HG02798 (cell line): ENCODE data around the gene CACNA1H.

Experiments
- ATAC-seq: cut with Tn5 transposase; IDR thresholded peaks from one replicate; pipeline ENCODE4 v1.9.1; 2021; ENCODE audit warnings: mild to moderate bottlenecking; ENCODE audit not compliant: unreplicated experiment, poor library complexity

The CACNA1H gene

DNA sequence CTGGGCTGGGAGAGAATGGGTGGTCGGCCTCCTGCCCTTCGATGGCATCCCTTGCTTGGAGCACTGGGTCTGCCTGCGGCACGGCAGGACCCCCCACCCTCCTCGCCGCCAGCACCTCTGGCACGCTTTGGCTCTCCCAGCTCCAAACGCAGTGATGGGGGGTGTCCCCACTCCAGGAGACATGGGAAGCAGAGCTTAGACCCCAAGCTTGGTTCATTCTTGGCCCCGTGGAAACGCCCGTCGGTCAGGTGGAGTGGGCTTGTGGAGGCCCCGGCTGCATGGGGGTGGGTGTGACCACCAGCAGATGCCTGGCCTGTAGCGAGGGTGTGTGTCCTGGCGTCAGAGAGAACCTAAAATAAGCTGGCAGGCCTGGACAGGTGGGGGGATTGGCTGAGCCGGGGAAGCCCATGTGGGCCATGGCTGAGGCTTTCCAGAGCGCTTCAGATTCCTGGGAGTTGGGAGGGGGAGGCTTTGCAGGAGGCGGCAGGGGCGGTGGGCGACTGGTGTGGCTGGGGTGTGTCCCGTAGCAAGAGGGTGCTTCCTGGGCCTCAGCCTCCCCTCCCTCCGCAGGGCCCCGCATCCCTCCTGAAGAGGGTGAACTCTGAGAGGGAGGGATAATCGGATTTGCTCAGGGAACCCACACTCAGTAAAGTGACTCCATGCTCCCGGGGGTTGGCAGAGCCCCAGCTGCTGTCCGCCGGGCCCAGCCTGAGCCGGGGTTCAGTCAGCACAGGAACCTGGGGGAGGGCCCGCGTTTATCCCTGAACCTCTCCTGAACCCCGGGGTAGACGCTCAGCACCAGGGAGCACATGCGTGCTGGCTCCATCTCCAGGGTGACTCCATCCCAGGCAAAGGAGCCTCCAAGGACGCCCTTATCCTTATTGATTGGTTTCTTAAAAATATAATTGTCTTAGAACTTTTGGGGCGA is 3.4 kb downstream of the CACNA1H start:
- no peak for ATAC-seq

DNA sequence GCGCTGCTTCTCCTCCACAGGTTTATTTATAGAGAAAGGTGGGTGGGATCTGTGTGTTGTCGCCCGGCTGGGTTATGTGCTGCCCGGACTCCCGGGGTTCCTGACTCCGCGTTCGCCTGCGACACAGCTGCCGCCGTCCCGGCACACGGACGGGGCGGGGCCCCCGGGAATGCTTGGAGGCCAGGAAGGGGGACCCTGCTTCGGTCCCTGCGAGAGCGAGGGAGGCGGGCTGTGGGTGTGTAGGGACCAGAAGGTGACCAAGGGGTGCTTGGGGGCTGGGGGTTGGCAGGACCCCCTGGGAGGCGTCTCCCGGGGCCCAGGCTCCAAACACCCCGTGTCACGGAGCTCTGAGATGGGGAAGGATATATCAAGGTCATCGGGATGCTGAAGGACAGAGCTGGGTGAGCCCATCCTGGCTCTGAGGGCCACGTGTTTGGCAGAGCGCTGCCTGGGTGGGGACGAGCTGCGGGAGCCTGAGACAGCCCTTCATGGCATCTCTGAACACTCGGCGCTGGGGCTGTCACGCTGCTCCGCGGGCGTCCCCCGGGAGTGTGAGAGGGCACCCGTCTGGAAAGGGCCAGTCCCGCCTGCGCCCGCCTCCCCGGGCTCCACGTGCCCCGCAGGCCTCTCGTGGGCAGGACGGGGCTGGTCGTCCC is 4.2 kb downstream of the CACNA1H start:
- no peak for ATAC-seq

DNA sequence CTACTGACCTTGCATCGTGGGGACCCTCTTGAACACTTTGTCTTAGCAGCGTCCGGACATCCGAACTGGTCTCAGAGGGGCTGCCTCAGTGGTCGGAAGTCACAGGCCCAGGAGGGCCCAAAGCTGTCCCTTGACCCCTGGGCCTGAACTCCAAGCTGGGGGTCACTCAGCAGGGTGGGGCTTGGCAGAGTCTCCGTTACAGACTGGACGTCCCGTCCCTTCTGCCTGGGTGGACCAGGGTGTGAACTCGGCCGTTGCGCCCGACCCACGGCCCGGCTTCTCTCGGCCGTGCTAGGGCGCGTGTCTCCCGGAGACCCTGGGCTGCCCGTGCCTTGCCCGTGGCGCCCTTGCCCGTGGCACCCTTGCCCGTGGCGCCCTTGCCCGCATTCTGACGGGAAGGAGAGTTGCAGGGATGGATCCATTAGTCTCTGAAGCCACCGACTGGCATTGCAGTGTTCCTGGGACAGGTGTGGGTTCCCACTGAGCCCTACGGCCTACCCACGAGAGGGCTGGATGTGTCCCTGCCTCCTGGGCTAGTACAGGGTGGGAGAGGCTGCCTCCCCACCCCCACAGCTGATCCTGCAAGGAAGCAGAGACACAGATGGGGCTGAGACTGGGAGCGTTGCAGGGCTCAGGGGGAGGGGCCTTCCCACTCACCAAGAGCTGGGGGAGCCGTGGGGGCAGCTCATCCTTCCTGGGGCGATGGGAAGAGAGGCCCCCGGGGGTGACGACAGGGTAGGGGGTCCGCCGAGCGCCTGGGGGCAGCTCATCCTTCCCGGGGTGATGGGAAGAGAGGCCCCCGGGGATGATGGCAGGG is 4.9 kb downstream of the CACNA1H start:
- ATAC-seq = no peak

DNA sequence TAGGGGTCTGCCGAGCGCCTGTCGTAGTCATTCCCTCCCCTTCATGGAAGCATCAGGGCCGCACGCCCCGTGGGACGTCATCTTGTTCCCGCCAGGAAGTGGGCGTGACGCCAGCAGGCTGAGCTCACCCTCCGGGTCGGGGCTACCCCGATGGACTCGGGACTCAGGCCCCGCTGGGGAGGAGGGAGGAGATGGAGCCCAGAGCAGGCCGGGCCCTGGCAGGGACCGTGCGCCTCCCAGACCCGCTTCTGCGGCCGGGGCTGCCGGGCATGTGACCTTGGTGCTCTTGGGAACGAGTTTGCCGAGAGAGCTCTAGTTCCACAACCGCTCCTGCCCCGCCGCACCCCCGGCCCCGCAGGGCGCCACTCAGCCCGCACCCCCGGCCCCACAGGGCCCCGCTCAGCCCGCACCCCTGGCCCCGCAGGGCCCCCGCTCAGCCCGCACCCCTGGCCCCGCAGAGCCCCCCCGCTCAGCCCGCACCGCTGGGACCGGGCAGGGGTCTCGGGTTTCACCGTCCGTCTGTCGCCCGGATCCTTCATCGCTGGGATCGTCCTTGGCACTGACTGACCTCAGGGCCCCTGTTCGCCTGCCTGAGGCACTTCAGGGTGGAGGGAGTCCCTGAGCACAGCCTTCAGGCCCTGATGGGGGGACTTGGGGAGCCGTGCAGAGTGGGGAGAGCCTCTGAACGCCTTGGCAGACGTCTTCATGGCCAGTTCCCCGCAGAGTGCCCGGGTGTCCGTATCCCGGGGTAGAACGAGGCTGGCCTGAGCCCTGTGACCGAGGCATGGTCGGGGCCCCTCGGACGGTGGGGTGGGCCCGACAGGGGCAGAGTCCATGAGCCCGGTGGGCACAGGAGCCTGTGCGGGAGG is 5.8 kb downstream of the CACNA1H start:
- no peak for ATAC-seq

DNA sequence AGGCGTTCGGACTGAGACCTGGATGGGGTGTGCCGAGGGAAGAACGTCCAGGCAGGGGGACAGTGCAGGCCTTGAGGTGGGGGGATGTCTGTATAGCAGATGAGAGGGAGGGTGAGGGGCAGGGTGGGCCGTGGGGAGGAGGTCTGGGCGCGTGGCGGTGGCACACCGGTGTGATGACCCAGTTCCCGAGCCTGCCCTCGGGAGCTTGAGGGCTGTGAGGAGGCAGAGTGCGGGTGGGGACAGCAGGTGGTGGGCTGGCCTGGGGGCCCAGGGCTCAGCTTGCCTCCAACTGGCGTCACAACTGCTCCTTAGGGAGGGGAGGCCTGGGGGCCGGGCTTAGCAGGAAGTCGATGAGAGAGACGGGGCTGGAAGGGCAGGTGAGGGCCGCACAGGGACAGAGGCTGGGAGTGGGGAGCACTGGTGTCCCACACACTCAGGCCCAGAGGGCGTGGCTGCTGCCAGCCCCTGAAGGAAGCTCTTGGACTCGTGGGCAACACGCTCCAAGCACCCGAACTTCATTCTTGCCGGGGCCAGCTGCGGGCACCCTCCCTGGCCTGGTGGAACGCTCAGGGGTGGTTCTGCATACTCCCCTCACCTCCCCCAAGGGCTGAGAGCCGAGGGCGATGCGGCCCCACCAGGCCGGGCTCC is 6.5 kb downstream of the CACNA1H start:
- ATAC-seq = no peak

DNA sequence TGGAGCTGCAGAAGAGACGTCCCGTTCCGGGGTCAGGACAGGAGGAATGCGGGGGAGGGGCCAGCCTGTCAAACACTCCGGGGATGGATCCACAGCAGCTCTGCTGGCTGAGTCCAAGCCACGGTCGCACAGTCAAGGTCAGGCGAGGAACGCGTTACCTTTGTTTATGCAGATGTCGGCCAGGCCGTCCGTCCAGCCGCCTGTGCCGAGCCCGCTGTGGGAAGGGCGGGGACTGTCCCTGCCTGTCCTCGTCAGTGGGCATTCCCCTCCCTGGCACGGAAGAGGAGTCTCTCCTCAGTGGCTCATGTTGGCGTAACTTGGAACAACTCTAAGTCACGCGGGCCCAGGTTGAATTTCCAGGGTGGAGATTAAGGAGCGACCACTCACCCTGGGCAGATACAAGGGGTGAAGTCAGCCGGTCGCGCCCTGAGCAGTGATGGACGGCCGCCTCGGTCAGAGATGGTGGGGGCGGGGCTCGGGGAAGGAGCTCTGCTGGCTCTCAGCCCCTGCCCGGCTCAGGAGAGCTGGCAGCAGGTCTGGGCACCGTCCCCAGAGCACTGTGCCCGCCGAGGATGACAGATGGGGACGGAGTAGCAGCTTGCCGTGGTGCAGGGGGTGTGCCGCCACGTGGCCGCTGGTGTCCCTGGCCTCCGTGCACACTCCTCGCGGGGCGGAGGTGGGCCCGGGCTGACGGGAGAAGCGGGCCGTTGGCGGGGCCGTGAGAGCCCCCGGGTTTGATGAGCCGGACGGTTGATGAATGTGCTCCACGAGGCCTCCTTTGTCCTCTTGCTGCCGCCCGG is 7.3 kb downstream of the CACNA1H start:
- no peak for ATAC-seq

DNA sequence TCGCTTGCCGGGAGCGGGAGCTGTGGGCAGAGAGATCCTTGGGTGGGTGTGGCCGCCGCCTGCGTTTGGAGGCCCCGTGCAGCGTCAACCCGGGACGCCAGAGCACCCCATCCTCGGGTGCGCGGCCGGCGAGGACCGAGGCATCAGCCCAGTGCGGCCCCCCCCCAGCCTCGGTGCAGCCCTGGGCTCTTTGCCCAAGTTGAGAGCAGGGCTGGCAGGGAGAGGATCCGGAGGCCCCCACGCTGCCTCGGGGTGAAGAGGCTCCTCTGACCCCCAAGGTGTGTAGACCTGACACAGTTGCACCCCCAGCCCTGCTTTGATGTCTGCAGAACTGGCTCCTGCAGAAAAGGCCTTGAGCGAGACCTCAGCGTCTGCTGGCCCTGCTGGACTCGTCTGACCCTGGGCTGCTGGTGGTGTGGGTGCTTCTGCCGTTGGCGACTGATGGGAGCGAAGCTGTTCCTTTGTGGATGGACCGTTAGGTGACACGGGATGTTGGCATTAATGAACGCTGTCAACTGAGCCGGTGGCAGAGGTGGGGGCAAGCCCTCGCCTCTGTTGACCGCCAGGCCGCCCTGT is 8.0 kb downstream of the CACNA1H start:
- no peak for ATAC-seq

DNA sequence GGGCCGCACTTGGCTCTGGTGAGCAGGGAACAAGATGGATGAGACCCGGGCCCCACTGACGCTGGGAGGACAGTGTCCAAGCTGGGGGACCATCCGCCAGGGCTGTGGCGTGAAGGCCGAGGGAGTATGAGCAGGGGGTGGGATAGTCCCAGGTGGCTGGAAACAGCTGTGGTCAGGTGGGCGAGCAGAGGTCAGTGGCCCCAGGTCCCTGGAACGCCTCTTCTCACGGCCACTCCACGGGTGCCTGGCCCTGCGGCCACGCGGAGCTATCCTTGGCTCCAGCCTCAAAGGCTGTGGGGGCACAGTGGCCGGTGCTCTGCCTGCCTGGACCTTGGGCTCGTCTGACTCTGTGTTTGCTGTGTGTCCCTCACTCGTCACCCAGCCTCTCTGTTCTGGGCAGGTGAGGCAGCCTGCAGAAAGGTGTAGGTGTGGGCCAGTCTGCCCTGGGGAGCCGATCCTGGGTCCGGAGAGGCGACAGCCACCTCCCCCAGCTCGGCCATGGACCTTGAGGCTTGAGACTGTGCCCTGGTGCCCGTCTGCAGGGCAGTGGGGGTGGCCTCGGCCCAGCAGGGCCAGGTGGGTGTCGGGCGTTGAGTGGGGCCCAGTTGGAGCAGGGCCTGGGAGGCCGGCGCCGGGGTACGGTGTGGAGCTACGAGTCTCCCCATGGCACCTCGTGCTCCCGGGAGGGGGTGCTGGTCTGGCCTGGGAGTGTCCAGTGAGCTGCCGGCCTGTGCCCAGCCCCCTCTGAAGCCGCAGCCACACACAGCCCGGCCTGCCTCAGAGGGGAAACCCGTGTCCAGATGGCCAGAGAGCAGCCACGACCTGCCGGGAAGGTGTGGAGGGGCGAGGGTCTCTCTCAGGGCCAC is 10.0 kb downstream of the CACNA1H start:
- ATAC-seq = no peak

DNA sequence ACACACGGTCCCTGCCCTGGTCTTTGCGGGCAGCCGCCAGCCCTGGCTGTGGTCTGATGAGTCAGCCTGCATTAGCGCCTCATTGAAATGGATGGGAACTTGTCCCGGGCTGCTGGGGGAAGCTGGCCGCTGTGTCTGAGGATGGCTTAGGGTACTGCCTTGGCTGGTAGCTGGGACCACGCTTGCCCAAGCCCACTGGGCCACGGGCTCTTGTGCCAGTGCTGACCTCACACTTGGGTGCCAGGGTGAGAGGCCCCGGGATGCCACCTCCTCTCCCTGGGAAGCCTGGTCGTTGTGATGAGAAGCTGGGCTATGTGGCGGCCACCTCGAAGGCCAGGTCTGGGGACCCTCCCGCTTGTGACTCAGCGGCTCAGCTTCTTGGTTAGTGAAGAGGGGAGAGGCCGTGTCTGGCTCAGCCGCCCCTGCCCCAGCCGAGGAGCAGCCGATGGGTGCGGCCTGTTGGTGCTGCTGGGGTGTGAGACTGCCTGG is 10.7 kb downstream of the CACNA1H start:
- no peak for ATAC-seq

DNA sequence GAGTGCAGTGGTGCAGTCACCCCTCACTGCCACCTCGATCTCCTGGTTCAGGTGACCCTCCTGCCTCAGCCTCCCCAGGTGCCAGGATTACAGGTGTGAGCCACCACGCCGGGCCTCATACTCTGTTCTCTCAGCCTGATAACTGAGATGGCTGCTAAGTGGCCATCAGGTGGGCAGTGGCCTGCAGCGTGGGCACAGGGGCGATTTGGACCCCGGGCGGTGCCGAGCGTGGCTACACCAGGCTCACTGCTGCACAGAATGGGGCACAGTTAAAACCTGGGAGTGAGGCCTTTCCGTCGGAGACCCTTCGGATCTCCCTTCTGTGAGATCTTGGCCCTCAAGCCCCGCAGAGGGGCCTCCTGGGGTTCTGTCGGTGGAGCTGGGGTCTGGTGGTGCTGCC is 11.5 kb downstream of the CACNA1H start:
- no peak for ATAC-seq

DNA sequence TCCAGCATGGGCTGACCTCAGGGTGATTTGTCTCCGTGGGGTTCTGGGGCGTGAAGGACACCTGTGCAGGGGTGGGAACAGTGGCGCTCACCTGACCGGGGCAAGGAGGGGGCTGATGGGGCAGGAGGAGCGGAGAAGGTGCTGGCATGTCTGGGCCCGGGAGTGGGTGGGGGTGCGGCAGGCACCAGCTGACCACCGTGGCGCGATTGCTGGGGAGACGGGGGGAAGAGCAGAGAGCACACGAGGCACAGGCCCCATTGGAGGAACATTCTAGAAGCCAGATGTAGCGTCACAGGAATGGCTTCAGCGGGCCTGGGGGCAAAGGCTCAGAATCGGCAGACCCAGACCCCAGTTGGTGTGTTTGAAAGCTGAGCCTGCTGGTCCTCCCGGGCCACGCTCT is 12.1 kb downstream of the CACNA1H start:
- ATAC-seq = no peak

DNA sequence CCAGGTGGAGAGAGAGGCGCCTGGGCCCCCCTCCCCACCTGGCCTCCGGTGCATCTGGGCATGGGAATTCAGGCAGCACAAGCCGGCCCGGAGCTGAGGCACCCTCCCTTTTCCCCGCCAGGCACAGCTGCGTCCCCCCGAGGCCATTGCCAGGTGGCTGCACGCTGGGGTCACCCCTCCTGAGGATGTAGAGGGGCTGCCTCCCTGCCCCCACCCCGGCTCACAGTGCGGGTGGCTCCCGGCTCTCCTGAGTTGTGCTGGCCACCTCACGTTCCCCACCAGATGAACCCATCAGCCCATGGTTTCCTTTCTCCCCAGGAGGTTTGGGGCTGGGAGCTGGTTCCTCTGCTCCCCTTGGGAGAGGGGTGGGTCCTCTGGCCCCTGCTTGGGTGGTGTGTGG is 12.6 kb downstream of the CACNA1H start:
- no peak for ATAC-seq

DNA sequence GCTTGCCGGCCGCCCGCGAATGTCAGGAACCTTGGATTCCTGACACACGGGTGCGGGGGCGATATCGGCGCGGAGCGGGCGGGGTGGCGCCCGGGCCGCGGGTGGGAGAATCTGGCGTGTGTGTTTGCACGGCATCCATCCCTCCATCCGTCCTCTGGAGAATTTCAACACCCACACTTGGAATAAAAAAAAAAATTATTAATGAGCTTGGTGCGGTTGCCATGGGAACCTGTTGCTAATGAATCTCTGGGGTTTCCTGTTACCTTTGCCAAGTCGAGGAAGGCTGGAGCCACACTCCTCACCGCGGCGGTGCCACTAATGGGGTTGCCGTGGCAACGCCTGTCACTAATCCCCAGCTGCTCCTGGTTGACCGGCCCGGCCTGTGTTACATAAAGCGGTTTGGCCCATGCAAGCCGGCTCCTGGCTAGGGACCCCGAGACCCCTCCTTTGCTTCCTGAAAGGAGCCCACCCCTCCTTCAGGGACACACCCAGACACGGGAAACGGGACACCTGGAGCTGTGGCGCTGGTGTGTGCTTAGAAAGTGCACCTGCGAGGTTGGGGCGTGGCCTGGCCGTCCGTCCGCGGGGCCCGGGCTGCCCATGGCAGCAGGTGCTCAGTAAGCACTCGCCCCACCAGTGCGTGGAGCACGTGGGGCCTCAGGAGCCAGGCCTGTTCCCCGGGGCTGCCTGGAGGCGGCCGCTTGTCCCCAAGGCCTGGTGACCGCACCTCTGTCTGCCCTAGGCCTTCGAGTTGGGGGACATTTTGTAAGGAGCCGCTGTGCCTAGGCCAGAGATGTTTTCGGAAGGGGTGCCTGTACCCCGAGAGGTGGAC is 14.6 kb downstream of the CACNA1H start:
- ATAC-seq = no peak

DNA sequence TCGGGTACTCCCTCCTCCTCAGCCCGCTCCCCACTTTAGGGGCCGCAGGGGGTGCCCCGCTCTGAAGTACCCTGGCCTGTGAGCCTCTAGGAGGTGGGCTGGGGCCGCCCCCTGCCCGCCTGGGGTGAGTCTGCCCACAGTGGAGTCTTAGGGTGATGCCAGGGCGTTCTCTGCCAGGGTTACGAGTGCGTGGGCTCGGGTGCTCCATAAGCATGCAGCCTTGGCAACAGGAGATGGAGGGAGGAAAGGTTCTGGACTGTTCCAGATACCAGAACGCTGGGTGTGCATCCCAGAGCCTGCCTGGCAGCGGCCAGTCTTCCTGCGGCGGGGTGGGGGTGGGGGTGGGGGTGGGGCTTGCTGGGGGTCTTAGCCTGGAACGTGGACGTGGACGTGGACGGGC is 15.9 kb downstream of the CACNA1H start:
- ATAC-seq = no peak

DNA sequence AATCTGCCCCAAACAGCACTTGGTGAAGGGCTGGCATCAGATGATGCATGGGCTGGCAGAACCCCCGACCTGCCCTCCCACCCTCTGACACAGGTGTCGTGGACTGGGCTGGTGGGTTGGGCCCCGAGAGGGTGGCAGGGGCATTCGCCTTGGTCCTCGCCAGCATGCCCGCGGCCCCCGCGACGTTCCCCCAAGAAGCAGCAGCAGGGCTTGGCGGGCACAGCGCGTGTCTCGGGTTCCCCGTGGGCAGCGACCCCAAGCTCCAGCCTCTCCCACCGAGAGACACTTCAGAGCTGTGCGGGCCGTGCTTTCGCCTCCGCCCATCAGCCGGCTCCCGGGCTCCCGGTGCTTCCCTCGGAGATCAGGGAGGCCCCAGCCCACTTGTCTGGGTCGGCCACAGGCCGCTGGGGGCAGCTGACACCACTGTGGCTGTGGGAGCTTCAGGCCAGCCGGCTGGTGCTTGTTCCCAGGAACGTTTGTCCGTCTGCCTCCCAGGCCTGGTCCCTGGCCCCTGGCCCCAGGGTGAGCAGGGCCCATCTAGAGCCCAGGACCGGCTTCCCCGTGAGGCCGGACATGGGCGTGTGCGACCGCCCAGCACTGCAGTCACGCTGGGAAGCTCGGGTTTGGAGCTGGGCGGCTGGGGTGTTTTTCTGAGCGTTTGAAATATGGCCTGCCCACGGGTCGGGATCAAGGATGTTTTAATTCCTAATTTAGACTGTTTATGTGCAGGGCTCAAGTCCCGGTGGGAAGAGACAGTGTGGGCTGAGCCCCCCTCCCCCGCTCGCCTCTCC is 16.6 kb downstream of the CACNA1H start:
- ATAC-seq = no peak

DNA sequence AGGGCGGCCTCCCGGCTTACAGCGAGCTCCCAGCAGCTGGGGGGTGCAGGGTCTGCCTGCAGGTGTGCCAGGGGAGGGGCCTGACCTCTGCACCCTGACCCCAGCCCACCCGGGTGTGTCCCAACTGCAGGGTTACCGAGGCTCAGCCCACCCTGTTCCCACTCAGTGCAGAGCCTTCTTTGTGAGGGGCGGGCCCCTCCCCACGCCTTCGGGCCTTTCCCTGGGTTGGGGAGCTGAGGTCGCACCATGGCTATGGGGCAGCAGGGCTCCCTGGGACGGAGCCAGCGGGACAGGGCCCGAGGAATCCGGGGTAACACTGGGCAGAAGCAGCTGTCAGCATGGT is 17.1 kb downstream of the CACNA1H start:
- ATAC-seq = no peak
